ENCODE data around the gene SAE1.

SAE1 gene

DNA sequence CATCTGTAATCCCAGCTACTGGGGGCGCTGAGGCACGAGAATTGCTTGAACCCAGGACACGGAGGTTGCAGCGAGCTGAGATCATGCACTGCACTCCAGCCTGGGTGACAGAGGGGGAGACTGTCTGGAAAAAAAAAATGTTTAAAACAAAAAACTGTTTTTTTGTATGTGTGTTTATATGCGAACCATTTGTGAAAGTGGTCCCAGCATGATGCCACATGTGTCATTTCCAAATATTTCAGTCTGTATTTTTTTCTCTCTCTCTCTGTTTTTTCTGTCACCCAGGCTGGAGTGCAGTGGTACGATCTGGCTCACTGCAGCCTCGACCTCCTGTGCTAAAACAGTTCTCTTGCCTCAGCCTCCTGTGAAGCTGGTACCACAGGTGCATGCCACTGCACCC, 37.4 kb downstream of the SAE1 start:
- DNase-seq, result no peak

DNA sequence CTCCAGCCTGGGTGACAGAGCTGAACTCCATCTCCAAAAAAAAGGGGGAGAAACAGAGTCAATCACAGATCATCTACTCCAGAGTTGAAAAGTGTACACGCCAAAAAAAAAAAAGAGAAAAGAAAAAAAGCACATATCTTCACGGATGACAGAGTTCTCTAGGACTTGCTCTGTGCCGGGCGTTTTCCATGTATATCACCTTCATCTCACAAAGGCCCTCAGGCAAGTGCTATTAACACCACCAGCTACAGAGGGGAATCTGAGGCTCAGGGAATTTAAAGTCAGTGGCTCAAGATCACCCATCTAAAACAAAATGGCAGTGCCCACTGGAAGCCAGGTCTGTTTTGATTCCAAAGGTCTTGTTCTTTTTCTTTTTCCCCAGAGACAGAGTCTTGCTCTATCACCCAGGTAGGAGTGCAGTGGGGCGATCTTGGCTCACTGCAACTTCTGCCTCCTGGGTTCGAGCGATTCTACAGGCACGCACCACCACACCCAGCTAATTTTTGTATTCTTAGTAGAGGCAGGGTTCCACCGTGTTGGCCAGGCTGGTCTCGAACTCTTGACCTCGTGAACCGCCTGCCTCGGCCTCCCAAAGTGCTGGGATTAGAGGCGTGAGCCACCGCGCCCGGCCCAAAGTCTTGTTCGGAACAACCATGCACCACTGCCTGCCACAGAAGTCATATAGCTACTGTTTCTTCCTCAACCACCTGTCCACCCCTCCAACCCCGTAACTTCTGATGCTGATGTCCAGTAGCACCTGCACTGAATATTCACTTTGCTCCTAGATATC, 42.2 kb downstream of the SAE1 start:
- no peak for DNase-seq

DNA sequence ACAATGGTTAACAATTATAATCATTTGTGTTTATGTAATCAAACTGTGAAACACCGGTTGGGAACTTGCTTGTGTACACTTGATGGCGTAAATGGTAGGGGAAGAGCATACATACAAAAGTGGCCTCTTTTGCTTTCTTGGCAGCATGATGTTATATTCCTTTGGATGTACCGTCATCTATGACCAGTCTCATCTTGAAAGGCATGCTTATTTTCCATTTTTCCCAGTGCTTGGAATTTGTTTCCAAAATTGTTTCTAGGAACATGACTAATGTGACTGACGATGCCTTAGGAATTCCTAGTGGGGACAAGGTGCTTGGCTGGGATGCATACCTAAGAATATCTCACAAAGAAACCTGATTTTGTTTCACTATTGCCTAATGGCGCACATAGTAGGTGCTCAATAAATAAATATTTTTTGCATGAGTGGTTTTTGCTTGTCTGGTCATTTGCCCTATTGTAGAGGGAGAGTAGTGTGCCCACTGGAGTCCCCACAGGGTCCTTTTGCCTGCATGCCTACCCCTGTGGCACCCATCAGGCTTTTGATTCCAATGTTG, 45.5 kb downstream of the SAE1 start:
- no peak for DNase-seq

DNA sequence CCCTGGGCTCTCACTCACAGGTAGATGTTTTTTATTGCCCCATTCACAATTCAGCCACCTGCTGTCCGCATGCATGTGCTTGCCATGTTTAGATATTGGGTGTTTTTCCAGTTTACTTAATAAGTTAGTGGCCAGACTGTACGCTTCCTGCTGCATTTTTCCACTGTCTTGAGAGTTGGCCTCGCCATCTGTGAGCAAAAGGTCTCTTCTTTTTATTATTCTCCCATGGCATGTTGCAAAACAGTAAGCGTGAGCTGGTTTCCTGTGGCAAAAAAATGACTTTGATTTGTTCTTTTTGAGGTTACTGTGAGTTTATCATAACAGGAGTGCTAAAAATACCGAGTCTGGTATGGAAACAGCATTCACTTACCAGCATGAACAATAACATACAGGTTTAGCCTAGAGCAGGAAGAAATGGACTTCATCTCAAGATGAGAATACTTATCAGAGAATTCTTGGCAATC, 46.0 kb downstream of the SAE1 start:
- DNase-seq, result no peak

DNA sequence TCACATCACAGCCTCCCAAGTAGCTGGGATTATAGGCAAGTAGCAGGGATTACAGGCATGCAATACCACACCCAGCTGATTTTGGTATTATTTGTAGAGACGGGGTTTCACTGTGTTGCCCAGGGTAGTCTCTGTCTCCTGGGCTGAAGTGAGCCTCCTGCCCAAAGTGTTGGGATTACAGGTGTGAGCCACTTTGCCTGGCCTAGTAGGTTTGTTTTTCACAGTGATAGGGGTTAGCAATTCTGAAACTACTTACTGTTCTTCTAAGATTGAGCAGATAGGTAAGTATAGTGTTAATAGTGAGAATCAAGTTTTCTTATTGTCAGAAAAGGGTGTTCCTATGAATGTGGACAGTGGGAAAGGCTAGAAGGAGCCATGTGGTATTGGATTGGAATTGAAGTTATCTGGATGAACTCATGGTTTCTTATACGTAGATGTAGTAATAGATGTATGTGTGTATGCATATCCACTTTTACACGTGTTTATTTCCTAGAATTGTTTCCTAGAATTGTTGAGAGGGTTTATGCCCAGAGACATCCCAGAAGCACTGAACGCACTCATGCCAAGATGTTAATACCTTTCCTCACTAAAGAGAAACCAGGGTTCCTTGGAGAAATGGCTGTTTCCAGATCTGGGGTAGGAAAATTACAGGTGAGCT, 49.1 kb downstream of the SAE1 start:
- DNase-seq, result no peak

DNA sequence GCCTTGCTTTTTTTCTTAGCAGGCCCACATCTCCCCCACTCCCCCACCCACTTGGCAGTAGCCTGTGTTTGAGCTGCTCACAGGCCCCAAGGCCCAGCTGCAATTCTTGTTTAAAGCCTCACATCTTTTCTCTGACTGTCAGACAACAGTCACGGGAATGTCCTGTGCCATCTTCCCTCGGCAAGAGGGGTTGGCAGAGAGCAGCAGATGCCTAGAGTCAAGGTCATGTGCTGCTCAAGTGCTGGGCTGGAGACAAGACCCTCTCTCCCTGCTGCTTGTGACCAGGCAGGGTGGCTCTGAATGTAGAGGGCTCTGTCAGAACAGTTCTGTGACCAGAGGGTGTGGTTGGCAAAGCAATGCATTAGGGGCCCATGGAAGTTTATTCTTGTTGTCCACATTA, 53.0 kb downstream of the SAE1 start:
- DNase-seq, result no peak

DNA sequence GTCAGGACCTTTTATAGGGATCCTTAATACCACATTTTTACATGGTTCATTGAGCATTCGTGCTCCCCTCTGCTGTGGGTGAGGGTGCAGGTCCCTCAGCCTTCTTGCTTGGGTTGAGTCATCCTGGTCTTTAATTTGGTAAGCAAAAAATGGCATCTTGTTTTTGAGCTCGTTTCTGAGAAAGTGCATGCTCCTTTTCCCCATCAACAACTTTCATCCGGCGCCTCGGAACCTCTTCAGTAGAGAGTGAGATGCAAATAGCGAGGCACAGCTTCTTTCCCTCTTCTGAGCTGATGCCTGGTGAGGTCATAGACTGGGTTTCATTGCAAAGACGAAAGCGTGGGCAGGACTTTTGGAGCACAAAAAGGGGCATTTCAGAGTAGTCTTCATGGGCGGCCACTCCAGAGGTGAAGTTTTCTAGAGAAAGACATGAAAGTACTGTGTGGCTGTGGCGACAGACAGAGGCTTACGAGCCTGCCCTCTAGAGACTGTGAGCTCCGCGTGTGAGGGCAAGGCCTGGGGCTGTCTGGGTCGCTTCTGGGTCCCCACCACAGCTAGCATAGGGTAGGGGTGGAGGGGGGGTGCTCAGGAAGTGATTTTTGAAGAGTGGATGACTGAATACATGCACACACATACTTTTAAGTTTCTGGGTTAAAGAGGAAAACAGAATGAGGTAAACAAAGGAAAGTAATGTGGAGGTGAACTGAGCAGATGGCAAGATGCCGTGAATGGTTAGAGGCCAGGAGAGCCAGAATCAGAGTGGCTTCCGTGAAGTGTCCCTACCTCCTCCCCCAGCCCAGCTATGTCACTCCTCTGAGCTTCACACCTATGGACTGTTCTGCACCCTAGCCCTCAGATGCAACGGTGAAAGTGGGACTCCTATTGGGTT, 56.1 kb downstream of the SAE1 start:
- DNase-seq, result no peak

DNA sequence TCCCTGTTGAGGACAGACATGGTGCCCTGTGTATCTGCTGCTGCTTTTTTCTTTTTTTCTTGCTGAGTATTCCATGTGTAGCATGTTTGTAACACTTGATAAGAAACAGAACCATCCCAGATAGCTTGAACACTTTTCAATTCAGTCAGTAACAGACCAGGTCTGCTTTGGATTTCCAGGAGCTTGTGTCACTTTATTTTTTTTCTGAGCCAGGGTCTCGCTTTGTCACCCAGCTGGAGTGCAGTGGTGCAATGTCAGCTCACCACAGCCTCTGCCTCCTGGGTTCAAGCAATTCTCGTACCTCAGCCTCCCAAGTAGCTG, 56.7 kb downstream of the SAE1 start:
- DNase-seq, result no peak

DNA sequence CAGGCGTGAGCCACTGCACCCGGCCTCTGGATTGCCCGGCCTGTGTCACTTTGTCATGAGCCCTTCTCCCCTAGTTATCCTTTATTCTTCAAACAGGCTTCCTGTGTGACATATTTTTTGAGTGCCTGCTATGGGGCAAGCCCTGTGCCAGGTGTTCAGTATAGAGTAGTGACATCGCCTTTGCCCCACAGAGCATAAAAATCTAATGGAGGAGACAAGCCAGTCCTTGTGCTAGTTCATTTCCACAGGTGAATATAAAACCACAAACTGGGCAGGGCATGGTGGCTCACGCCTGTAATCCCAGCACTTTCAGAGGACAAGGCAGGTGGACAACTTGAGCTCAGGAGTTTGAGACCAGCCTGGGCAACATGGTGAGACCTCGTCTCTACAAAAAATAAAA, 57.2 kb downstream of the SAE1 start:
- DNase-seq, result no peak

DNA sequence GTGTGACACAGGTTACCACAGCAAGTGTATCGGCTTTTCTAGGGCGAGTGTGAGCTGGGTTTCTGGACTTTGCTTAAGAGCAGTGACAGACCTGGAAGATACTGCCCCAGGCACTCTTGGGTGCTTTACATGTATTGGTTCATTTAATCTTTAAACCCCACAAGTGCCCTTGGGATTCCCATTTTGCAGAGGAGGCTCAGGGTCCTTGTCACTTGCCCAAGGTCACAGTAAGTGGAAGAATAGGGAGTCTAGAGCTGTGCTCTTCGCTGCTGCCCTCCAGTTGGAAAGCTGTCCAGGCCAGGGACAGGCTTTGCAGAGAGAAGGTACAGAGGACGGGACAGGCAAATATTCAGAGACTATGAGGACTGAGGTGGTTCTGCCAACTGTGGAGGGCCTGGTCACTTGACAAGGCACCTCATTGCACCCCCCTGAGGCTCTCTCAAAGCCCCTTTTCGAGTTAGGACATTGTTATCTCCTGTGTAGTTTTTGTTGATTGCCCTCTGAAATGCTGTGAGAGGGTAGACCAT, 57.9 kb downstream of the SAE1 start:
- DNase-seq, result no peak

DNA sequence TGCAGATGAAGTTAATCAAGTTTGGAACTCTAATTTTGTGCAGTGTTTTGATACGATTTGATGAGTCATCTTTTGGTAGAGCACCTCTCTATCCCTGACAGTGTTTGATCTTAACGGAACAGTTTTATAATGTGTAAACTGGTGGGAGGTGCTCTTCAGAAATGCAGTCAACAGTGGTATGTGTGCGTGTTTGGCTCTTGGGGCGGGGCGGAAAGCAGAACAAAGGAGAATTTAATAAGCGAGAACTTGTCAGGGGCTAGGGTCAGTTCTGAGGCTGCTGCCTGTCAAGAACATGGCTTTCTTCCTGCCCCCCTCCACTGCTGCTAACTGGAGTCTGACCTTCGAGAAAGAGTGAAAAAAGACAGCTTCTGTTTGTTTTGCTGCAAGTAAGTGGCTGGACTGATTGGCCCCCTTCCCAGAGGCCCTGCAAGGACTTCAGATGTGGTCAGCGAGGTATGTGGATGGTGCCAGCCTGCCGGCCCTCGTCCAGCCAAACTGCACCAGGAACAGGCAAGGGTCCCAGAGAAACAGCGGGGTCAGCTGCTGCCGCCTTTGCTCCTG, 59.6 kb downstream of the SAE1 start:
- no peak for DNase-seq

DNA sequence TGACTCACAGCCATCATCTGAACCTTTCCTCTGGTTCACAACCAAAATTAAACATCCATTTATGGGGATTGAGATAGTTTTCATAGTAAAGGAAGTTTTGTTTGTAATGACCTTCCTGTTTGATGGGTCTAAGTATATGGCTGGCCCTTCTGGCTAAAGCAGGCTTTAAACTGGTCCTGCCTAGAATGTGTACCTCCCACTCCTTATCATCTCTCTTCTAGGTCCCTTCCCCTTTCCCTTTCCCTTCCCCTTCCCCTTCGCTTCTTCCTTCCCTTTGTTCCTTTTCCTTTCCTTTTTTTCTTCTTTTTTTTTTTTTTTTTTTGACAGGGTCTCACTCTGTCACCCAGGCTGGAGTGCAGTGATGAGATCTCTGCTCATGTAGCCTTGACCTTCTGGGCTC, 64.8 kb downstream of the SAE1 start:
- DNase-seq, result no peak

DNA sequence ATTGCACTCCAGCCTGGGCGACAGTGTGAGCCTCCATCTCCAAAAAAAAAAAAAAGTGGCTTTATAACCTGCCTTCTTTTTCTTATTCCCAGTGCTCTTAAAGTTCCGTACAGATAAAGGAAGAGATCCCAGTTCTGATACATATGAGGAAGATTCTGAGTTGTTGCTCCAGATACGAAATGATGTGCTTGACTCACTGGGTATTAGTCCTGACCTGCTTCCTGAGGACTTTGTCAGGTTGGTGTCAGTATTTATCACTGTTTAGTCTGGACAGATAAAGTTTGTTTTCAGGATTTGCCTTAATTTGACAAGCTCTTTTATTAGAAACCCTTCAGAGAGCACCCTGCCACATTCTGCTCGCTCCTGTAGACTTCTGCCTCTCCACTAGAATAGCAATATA, 66.5 kb downstream of the SAE1 start:
- DNase-seq, result no peak

DNA sequence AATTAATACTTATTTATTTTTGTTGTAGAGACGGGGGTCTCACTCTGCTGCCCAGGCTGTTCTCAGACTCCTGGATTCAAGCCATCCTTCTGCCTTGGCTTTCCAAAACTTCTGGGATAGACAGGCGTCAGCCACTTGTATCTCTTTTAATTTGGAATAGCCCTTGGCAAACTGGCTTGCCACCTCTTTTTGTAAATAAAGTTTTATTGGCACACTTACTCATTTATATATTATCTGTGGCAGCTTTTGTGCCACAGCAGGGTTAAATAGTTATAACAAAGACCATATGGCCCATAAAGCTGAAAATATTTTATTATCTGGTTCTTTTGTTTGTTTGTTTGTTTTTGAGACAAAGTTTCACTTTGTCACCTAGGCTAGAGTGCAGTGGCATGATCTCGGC, 69.9 kb downstream of the SAE1 start:
- DNase-seq, result no peak

DNA sequence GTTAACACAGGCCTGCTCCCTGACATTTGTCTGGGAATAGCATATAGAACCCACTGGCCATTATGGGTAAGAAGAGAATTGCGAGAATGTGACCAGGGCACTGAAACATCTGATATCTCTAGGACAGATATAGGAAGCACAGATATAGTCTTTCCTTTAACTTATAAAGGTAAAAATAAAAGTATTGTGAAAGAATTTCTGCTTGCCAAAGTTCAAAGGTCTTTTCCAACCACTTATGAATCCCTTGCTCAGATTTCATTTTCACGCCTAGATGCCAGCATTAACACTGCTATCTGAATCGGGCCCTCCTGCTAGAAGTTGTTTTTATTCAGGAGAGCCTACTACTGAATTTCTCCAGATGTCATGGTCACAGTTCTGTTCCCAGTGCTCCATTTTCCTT, 72.6 kb downstream of the SAE1 start:
- no peak for DNase-seq

DNA sequence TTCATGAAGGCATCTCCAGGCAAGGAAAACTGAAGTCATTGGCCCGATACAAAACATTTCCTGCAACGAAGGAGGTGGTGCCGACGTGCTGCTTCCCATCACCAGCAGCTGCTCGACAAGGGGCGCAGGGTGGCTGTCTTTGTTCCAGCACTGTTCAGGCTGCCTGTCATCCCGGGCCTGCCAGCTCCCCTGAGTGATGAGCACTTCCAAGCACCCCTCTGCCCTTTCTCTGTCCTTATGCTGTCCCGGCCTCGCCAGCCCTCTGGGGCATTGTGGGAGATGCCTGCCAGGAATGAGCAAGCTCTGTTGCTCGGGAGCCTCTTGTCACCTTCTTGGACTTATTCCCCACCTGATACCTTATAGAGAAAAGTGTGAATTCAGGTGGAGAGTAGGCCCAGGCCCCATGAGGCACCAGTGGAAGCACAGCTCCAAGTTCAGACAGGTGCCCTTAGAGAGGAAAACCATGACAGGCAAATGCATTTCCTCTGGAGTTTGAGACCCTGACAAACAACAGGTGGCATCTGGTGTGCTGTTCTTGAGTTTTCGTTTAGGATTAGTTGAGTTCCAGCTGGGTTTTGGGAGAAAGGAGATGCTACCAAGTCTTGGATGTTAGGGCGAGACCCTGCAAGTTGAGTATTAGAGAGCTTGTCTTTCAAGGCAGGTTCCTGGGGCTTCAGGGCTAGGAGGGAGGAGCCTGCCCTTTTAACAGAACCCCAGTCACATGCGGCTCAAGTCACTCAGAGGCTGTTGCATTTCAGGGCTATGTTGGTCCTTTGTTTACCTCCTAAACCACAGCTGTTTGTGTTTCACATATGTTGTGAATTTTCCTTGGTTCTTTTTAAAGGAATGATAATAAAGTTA, 78.9 kb downstream of the SAE1 start:
- DNase-seq, result no peak

DNA sequence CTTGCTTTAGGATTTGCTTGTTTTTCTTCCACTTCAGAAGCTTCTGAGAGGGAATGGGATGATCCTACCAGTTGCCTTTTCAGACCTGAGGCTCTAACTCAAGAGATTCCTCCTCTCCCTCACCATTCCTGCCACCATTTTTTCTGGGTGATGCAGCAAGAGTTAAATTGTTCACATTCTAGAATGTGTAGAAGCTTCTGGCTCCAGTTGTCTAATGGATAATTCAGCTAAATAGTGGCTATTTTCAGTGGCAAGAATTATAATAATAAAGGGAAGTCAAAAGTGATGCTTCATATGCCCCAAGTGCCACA, 79.5 kb downstream of the SAE1 start:
- no peak for DNase-seq

DNA sequence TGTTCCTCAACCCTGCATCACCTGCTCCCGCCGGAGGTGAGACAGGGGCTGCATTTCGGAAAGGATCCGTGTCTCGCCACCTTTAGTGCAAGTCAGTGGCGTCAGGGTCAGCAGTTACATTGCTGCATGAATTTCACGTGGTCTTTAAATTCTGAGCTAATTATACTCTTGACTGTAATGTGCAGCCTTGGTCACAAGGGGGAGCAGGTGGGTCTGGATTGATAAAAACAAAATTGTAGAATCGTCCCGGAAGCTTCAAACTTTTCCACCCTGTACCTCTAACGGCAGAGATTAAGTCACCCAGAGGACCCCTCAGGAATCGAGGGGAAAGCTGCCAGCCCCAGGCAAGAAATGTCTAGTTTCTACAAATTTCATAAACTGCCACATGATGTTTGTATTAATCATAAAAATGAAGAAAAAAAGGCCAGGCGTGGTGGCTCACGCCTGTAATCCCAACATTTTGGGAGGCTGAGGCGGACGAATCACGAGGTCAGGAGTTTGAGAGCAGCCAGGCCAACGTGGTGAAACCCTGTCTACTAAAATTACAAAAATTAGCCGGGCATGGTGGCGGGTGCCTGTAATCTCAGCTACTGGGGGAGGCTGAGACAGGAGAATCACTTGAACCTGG, 80.2 kb downstream of the SAE1 start:
- peak; percentile 31 to 77 for DNase-seq

DNA sequence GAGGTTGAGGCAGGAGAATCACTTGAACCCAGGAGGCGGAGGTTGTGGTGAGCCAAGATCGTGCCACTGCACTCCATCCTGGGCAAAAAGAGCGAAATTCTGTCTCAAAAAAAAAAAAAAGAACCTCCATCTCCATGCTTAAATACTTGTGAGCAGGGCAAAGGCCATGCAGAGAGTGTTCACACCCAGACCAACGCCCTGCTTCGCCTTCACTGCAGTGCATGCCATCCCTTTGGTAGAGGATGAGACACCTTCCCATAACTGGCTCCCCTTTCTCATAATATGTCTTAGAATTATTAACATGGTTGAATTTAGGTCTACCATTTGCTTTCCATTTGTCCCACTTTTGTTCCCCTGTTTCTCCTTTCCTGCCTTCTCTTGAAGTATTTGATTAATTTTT, 84.9 kb downstream of the SAE1 start:
- no peak for DNase-seq

DNA sequence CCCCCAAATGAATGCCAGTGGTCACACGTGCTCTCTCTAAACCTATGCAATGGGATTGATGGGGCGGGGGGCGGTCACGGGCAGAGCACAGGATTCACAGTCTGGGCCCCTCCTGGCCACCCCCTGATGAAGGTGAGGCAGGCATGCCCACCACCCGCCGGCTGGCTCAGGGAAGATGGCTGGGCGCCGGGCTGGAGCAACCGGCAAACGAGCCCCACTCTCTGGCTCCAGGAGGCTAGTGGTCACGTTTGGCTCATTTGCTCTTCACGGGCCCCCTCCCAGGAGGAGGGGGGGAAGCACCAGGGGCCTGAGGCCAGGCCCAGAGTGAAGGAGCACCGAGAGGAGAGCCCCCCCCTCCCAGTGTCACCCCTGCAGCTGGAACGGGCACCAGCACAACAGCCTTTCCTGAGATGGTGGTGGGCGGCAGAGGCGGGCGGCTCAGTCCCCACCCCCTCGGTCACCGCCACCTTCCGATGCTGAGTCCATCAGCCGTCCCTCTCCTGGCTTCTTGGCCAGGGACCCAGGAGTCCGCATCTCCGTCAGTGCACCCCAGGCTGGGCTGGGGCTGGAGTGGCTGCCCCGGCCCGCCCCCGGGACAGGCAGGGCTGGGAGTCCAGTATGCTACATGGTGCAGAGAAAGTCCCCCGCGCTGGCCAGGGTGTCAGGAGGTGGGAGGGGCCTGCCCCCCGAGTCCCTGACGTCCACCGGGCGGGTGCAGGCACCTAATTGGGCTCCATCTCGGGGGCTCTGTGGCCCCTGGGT, 90.6 kb downstream of the SAE1 start:
- DNase-seq, result no peak

DNA sequence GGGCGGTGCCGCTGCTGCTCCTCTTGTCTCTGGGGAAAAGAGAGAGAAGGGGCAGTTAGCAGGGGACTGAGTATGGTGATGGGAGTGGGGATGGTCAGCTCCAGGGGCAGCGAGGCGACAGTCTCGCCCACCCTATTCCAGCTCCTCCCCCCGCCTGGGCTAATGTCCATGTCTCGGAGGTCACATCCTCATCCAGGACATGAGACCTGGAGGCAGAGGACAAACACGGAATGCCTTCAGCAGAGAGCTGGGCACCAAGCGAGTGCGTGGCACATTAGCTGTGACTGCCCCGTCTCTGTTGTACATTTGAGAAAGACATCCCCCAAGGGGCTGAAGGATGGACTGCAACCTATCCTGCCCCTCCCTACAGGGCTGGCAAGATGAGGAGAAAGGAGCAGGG, 91.3 kb downstream of the SAE1 start:
- DNase-seq, result no peak
